D721Med (cell line): ENCODE data around the gene CPZ.

ENCODE experiments used
- DNase-seq: peaks from one replicate; pipeline ENCODE4 v3.0.0; 2011; ENCODE audit warnings: low spot score; ENCODE audit not compliant: insufficient read length
- FAIRE-seq: peaks from 2 replicates; lab custom pipeline; 2011; peaks lifted over from hg19 to GRCh38; lab: Jason Lieb, UNC
- CTCF ChIP-seq: IDR thresholded peaks from 2 replicates; pipeline ENCODE4 v1.5.1; 2012; ENCODE audit warnings: mild to moderate bottlenecking, control low read depth; ENCODE audit not compliant: insufficient read depth; ENCODE audit errors: missing control alignments

CPZ gene

GRCh38 chr4:8577046-8577445 lies 15.5 kb upstream of the CPZ start:
- no peak for FAIRE-seq
- no peak for TF ChIP-seq CTCF
- DNase-seq: no peak

DNA sequence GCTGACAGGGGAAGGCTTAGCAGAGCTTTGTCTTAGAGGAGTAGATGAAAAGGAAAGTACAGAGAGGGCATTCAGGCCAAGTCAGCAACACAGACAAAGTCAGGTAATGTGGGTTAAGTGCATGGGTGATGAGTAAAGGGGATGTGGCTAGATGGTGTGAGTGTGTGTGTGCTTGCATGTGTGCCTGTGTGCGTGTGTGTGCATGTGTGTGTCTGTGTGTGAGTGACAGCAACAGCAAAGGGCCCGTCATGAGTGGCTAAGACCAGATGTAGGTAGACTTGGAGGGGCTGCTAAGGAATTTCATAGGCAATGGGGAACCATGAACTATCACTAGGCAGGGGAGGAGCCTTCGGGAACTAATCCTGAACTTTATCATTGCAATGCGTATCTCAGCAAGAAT lies 14.6 kb upstream of the CPZ start:
- FAIRE-seq: no peak
- no peak for DNase-seq
- no peak for TF ChIP-seq CTCF

DNA sequence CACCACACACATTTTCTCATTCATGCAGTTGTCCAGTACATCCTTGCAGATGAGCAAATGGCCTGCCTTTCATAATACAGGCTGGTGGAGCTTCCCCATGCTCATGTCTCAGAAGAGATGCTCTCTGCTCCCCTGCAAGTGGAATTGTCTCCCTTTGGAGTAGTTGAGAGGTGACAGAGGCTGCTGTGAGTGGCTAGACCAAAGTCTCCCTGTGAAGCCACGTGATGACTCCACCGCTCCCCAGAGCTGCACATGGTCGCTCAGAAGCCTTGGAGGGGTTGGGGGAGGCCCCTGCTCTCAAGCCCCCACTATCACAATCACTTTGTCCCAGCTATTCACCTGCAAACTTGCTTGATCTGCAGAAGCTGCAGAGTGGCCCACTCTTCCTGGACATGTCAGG lies 13.8 kb upstream of the CPZ start:
- no peak for DNase-seq
- TF ChIP-seq CTCF: no peak
- FAIRE-seq: no peak

DNA sequence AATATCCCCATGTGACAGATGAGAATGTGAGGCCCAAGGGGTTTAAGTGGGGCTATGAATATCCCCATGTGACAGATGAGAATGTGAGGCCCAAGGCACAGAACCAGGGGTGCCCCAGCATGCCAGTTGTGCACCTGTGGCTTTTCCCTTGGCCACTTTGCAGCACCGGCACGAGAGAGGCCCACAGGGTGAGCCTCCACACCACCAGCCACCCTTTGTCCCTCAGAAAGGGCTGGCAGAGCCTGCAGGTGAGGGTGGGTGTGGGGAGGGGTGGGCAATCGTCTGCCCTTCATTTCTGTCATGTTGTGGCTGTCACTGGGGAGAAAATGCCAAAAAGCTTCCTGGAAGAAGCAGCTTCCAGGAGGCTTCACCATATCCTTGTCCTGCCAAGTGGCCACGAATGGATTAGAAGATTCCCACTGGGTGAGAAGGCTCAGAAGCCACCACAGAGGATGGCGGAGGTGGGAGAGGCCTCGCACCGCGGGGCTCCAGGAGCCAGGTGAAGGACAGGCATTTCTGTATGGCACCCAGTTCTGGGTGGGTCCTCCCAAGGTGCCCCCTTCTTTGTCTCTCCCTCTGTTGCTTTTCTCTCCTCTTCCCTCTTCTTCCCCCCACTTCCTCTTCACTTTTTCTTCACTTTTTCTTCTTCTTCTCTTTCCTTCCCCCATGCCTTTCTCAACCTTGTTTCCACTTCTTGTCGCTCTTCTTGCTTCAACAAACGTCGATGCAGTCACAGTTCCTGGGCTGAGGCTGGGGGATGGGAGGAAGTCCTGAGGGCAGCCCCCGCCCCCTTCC lies 12.8 kb upstream of the CPZ start:
- DNase-seq: no peak
- no peak for TF ChIP-seq CTCF
- no peak for FAIRE-seq

DNA sequence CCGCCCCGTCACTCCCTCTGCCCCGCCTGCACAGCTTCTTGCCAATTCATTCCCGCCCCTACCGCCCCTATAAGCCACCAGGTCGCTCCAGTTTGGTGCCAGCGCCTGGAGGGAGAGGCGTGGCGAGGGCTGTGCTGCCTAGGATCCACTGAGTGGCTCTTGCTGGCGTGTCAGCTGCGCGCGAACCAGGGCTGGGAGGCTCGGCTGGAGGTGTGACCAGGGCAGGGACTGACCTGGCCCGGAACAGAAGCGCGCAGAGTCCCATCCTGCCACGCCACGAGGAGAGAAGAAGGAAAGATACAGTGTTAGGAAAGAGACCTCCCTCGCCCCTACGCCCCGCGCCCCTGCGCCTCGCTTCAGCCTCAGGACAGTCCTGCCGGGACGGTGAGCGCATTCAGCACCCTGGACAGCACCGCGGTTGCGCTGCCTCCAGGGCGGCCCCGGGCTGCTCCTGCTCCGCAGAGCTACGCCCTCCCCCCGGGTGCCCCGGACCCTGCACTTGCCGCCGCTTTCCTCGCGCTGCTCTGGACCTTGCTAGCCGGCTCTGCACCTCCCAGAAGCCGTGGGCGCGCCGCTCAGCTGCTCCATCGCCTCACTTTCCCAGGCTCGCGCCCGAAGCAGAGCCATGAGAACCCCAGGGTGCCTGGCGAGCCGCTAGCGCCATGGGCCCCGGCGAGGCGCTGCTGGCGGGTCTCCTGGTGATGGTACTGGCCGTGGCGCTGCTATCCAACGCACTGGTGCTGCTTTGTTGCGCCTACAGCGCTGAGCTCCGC lies 12.1 kb upstream of the CPZ start, which contains the start of gene GPR78:
GPR78 (plus strand) TSS at position 72 of the 773 bp plus-strand sequence; CDS start at position 663, 591 bp downstream.
- FAIRE-seq: no peak
- no peak for DNase-seq
- no peak for TF ChIP-seq CTCF

- DNase-seq: no peak
- TF ChIP-seq CTCF: no peak
- no peak for FAIRE-seq
Observed at GRCh38 chr4:8581094-8581861, 11.3 kb upstream of the CPZ start.
